Measurements from ENCODE around the gene CD244. TPM values are rescaled to one million over a fixed set of nuclear protein-coding genes. Genes with fewer than 3 reads are reported as not detected.

The CD244 gene
- total RNA-seq, 6 donors from 2014 or later: 0.78 to 4.1 (median 2.0) TPM

DNA sequence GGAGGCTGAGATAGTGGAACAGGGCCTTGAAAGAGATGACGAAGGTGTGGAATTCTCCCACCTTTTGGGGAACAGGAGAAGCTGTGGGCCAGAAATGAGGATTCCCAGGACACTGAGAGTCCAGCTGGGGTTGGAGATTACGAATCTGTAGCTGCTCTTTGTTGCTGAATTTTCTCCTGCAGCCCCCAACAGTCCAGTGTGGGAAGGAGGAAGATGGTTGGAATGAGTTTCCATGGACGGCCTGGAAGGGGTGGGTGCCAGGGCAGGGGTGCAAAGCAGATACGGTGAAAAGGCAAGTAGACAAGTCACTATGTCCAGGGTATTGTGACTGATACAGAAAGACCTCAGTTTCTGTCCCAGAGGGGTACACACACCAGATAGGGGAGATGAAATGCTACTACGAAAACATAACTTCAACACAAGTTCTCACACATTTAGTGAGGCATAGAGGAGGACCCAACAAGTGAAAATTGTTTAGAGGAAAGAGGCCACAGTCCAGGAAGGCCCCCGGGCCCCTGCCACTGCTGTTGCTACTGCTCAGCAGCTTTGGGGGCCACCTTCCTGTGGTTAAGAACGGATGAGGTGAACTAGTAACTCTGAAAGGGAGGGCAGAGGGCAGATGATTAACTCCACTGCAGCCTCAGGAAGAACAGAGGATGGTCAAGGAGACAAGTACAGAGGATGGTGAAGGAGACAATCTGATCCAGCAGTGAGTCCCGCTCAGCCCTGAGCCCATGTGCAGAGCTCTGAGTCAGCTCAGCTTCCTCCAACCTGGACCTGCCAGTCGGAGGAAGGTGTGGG, 7.3 kb downstream of the CD244 start:
- no peaks in the 10 kb centered on the region for H3K27me3 ChIP-seq
- 58 to 63% methylated on average over 7 to 9 of the region's 9 CpGs for whole genome bisulfite sequencing, 2 donors
- no peak overlapping the region for H3K4me3 ChIP-seq
- TF ChIP-seq EP300 (IDR thresholded peaks at IDR 0.05): no peak
- no peak for TF ChIP-seq POLR2A (IDR thresholded peaks at IDR 0.05)
- TF ChIP-seq, protein P1, sequence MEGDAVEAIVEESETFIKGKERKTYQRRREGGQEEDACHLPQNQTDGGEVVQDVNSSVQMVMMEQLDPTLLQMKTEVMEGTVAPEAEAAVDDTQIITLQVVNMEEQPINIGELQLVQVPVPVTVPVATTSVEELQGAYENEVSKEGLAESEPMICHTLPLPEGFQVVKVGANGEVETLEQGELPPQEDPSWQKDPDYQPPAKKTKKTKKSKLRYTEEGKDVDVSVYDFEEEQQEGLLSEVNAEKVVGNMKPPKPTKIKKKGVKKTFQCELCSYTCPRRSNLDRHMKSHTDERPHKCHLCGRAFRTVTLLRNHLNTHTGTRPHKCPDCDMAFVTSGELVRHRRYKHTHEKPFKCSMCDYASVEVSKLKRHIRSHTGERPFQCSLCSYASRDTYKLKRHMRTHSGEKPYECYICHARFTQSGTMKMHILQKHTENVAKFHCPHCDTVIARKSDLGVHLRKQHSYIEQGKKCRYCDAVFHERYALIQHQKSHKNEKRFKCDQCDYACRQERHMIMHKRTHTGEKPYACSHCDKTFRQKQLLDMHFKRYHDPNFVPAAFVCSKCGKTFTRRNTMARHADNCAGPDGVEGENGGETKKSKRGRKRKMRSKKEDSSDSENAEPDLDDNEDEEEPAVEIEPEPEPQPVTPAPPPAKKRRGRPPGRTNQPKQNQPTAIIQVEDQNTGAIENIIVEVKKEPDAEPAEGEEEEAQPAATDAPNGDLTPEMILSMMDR (IDR thresholded peaks at IDR 0.05): no peak
- TF ChIP-seq POLR2AphosphoS5 (IDR thresholded peaks at IDR 0.05): no peak
- no peaks in the 10 kb centered on the region for H3K4me1 ChIP-seq
- H3K9me3 ChIP-seq: no peaks in the 10 kb centered on the region
- ATAC-seq (ENCODE audit: low FRiP score in 2 of 2) (peak in 1 of 2 donors; percentile 22), DNase-seq (no peak)
- H3K27ac ChIP-seq: peak overlapping the region in 2 of 4 donors; percentile 1 to 33
- no peaks in the 10 kb centered on the region for H3K36me3 ChIP-seq

DNA sequence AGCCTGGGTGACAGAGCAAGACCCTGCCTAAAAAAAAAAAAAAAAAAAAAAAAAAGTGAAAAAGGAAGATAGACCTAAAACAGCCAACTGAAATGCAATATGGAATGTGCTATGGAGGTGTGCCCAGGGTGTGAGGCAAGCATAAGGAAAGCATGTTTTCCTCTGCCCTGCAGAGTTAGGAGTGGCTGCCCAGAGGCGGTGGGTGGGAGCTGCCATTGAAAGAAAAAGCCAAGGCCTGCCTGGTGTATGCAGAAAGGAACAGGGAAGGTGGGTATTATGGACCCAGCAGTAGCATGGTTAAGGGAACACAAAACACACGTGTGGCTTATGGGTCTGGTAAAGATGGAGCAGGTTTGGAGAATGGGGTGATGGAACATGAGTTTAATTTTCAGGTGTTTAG, 8.9 kb downstream of the CD244 start:
- no peak for ATAC-seq (ENCODE audit: low FRiP score in 2 of 2)
- no peaks in the 10 kb centered on the region for H3K9me3 ChIP-seq
- TF ChIP-seq POLR2AphosphoS5 (IDR thresholded peaks at IDR 0.05) (no peak), POLR2A (IDR thresholded peaks at IDR 0.05) (no peak), EP300 (IDR thresholded peaks at IDR 0.05) (no peak)
- TF ChIP-seq, protein P1 (IDR thresholded peaks at IDR 0.05): no peak
- H3K27ac ChIP-seq: no peak overlapping the region
- no peak overlapping the region for H3K4me3 ChIP-seq
- no peaks in the 10 kb centered on the region for H3K36me3 ChIP-seq
- no peak for DNase-seq
- no peaks in the 10 kb centered on the region for H3K27me3 ChIP-seq
- no peaks in the 10 kb centered on the region for H3K4me1 ChIP-seq
- 90 to 93% methylated on average over 2 of the region's 2 CpGs for WGBS, 2 donors

DNA sequence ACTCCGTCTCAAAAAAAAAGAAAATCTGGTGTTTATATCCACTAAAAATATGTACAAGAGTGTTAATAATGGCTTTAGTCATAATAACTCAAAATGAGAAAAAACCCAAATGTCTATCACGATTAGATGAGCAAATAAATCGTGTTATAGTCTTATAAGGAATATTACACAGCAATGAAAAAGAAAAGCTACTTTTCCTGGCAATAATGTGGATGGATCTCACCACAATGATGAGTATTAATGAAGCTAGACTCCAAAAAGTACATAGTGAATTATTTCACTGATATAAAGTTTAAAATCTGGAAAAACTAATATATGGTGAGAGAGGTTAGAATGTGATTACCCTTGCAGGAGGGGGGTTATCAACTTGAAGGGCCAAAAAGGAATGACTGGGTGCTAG, 9.7 kb downstream of the CD244 start:
- H3K4me3 ChIP-seq: no peak overlapping the region
- TF ChIP-seq EP300 (IDR thresholded peaks at IDR 0.05) (no peak), POLR2A (IDR thresholded peaks at IDR 0.05) (no peak), POLR2AphosphoS5 (IDR thresholded peaks at IDR 0.05) (no peak)
- TF ChIP-seq, protein P1 (IDR thresholded peaks at IDR 0.05): no peak
- DNase-seq (no peak), ATAC-seq (ENCODE audit: low FRiP score in 2 of 2) (no peak)
- no peaks in the 10 kb centered on the region for H3K4me1 ChIP-seq
- no peaks in the 10 kb centered on the region for H3K27me3 ChIP-seq
- WGBS, 2 donors: 91 to 94% methylated on average over 3 of the region's 3 CpGs
- H3K9me3 ChIP-seq: no peaks in the 10 kb centered on the region
- no peaks in the 10 kb centered on the region for H3K36me3 ChIP-seq
- no peak overlapping the region for H3K27ac ChIP-seq

DNA sequence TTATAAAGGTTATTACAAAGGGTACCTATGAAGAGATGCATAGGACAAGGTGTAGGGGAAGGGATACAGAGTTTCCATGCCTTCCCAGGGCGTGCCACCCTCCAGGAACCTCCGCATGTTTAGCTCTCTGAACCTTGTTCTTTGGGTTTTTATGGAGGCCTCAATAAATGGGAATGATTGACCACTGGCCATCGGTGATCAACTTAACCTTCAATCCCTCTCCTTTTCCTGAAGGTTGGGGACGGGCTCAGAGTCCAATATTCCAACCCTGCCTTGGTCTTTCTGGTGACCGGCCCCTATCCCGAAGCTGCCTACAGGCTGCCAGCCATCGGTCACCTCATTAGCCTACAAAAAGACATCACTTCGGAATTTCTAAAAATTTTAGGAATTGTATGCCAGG, 11.7 kb downstream of the CD244 start:
- no peak for ATAC-seq (ENCODE audit: low FRiP score in 2 of 2)
- Histone ChIP-seq H3K36me3 (no peaks in the 10 kb centered on the region), H3K4me1 (no peaks in the 10 kb centered on the region), H3K27me3 (no peaks in the 10 kb centered on the region), H3K27ac (no peak overlapping the region), H3K4me3 (no peak overlapping the region), H3K9me3 (no peaks in the 10 kb centered on the region)
- 85 to 89% methylated on average over 8 of the region's 8 CpGs for WGBS, 2 donors
- no peak for DNase-seq
- TF ChIP-seq, protein P1 (IDR thresholded peaks at IDR 0.05): no peak
- TF ChIP-seq POLR2A (IDR thresholded peaks at IDR 0.05) (no peak), EP300 (IDR thresholded peaks at IDR 0.05) (no peak), POLR2AphosphoS5 (IDR thresholded peaks at IDR 0.05) (no peak)

DNA sequence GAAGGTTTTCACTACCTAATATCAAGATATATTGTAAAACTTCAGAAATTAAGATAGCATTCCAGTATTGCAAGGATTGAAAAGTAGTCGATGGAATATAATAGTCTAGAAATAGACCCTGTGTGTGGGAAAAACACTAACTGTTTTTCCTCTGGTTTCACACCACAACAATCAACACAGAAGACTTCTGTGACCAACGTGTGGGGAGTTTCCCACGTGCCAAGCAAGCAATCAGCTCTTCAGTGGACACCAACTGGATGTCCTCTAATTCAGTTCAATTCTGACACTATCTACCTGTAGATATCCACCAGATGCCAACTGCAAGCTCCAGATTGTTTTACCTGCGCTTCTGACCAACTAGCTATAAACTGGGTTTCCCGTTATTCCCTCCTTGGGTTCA, 12.1 kb downstream of the CD244 start:
- TF ChIP-seq POLR2AphosphoS5 (IDR thresholded peaks at IDR 0.05) (no peak), EP300 (IDR thresholded peaks at IDR 0.05) (no peak), POLR2A (IDR thresholded peaks at IDR 0.05) (no peak)
- TF ChIP-seq, protein P1 (IDR thresholded peaks at IDR 0.05): no peak
- Histone ChIP-seq H3K4me3 (no peak overlapping the region), H3K4me1 (no peaks in the 10 kb centered on the region), H3K9me3 (no peaks in the 10 kb centered on the region), H3K27me3 (no peaks in the 10 kb centered on the region), H3K27ac (no peak overlapping the region), H3K36me3 (no peaks in the 10 kb centered on the region)
- WGBS, 2 donors: 78 to 87% methylated on average over 5 of the region's 5 CpGs
- ATAC-seq (ENCODE audit: low FRiP score in 2 of 2): no peak
- DNase-seq: no peak

Data from upper lobe of left lung (tissue), 6 donors.